A549 (cell line): ENCODE data around the gene TOP2A. TPM values are rescaled to one million over a fixed set of nuclear protein-coding genes. Genes with fewer than 3 reads are reported as not detected.

Source experiments
- ATAC-seq, 2 experiments: fragments of 200-7000 bp in 1 of 2; fragments of >200 bp in 1 of 2; cut with Nextera tagmentation in 1 of 2; cut with Tn5 transposase in 1 of 2; 3 replicates each; pipeline versions ENCODE4 v1.8.0 to v1.9.1; 2018 to 2020; ENCODE audit warnings: mild to moderate bottlenecking in 1 of 2, moderate library complexity in 1 of 2
- CTCF ChIA-PET: fragments of 300-600 bp; sonication (Branson Sonifier 250); formaldehyde crosslinking; extraction: SDS; loops from one replicate; lab custom pipeline; 2021; ENCODE audit warnings: antibody characterized with exemption, inconsistent platforms; lab: Yijun Ruan, JAX
- POLR2A ChIA-PET: fragments of 350-600 bp; formaldehyde crosslinking; extraction: SDS; loops from one replicate; lab custom pipeline; 2021; ENCODE audit warnings: antibody characterized with exemption, inconsistent platforms; lab: Yijun Ruan, JAX
- DNase-seq, 2 experiments: peaks; one replicate each; pipeline versions ENCODE4 v3.0.0 to v3.0.0-alpha.2; 2011 to 2016; ENCODE audit warnings: low read depth in 1 of 2, low spot score in 1 of 2
- FAIRE-seq: peaks from 2 replicates; lab custom pipeline; 2011; peaks lifted over from hg19 to GRCh38; lab: Jason Lieb, UNC
- H3K27ac ChIP-seq, 2 experiments: fragments of >200 bp; sonication (Bioruptor Twin); formaldehyde crosslinking; 3 replicates each; pipeline ENCODE4 v1.5.1; 2016 to 2017
- H3K4me1 ChIP-seq: fragments of >200 bp; sonication (Bioruptor Twin); formaldehyde crosslinking; 3 replicates; pipeline ENCODE4 v1.6.1; 2016
- H3K4me2 ChIP-seq: fragments of >200 bp; sonication (Bioruptor Twin); formaldehyde crosslinking; 3 replicates; pipeline ENCODE4 v1.6.1; 2016
- H3K4me3 ChIP-seq: fragments of >200 bp; sonication (Bioruptor Twin); formaldehyde crosslinking; 3 replicates; pipeline ENCODE4 v1.5.1; 2016
- H3K9me3 ChIP-seq: fragments of >200 bp; sonication (Bioruptor Twin); formaldehyde crosslinking; 3 replicates; pipeline ENCODE4 v1.6.1; 2016
- BHLHE40 ChIP-seq: IDR thresholded peaks from 2 replicates; pipeline ENCODE4 v1.6.1; 2012; ENCODE audit warnings: low read depth, low read length, inconsistent platforms
- CEBPB ChIP-seq, 2 experiments: fragments of >200 bp in 1 of 2; sonication (Bioruptor Twin) in 1 of 2; formaldehyde crosslinking in 1 of 2; IDR thresholded peaks; 2 replicates each; pipeline ENCODE4 v1.6.1; 2012 to 2016
- EP300 ChIP-seq, 2 experiments: fragments of >200 bp; sonication (Bioruptor Twin); formaldehyde crosslinking; IDR thresholded peaks; 2 replicates in 1 of 2; 3 replicates in 1 of 2; pipeline ENCODE4 v1.6.1; 2016 to 2017
- HOXB13 ChIP-seq: fragments of 250-450 bp; sonication (Bioruptor Pico); IDR thresholded peaks from 2 replicates; pipeline ENCODE4 v1.5.0; 2020; ENCODE audit warnings: low read depth, mild to moderate bottlenecking, moderate library complexity
- HOXB5 ChIP-seq: fragments of 250-450 bp; sonication (Bioruptor Pico); IDR thresholded peaks from 2 replicates; pipeline ENCODE4 v1.5.0; 2020; ENCODE audit warnings: mild to moderate bottlenecking, moderate library complexity
- JUN ChIP-seq, 2 experiments: fragments of >200 bp; sonication (Bioruptor Twin); formaldehyde crosslinking; IDR thresholded peaks; 2 replicates in 1 of 2; 3 replicates in 1 of 2; pipeline ENCODE4 v1.6.1; 2016 to 2017
- NPAS2 ChIP-seq: fragments of 250-450 bp; sonication (Bioruptor Pico); IDR thresholded peaks from 2 replicates; pipeline ENCODE4 v1.8.0; 2022; ENCODE audit warnings: mild to moderate bottlenecking, moderate library complexity, borderline replicate concordance
- SMC3 ChIP-seq: fragments of >200 bp; sonication (Bioruptor Twin); formaldehyde crosslinking; IDR thresholded peaks from 3 replicates; pipeline ENCODE4 v1.6.1; 2018; ENCODE audit warnings: inconsistent platforms
- TFCP2L1 ChIP-seq: fragments of 250-450 bp; sonication (Bioruptor Pico); IDR thresholded peaks from 2 replicates; pipeline ENCODE4 v1.5.0; 2021; ENCODE audit warnings: mild to moderate bottlenecking
- ZSCAN20 ChIP-seq: fragments of 250-450 bp; sonication (Bioruptor Pico); IDR thresholded peaks from 2 replicates; pipeline ENCODE4 v1.8.0; 2022; ENCODE audit warnings: mild to moderate bottlenecking, moderate library complexity
- WGBS: methylation state at CpG from one replicate; pipeline ENCODE4 v1.1.6; 2017; ENCODE audit errors: missing lambda C conversion rate; 5-methylcytosine and 5-hydroxymethylcytosine counted together
- polyA plus RNA-seq, 4 experiments: library from polyadenylated mRNA; depleted of rRNA in 3 of 4; stranded (reverse); fragments of >200 nt; fragmentation: RNase III in 1 of 4; extraction: RNeasy Plus Mini Kit Qiagen cat#74134 plus additional on column Dnase treatment in 1 of 4; gene quantifications; 2 replicates in 3 of 4; 3 replicates in 1 of 4; pipeline ENCODE4 v1.2.3, GENCODE V29; 2011 to 2017
- TF ChIP-seq, protein P1 (sequence below): fragments of 150-350 bp; IDR thresholded peaks from 2 replicates; pipeline ENCODE4 v1.6.1; 2014; ENCODE audit warnings: low read depth, mild to moderate bottlenecking, low read length
- TF ChIP-seq, protein P2 (sequence below): IDR thresholded peaks from 2 replicates; pipeline ENCODE4 v1.6.1; 2012
- TF ChIP-seq, protein P3 (sequence below): fragments of >200 bp; sonication (Bioruptor Twin); formaldehyde crosslinking; IDR thresholded peaks from 2 replicates; pipeline ENCODE4 v1.6.1; 2016
- TF ChIP-seq, protein P4 (sequence below): IDR thresholded peaks from 2 replicates; pipeline ENCODE4 v1.6.1; 2012

Gene TOP2A
- polyA plus RNA-seq, 2 of the 4 experiments (the other 2 are of a cell fraction), result 226 to 416 TPM

DNA sequence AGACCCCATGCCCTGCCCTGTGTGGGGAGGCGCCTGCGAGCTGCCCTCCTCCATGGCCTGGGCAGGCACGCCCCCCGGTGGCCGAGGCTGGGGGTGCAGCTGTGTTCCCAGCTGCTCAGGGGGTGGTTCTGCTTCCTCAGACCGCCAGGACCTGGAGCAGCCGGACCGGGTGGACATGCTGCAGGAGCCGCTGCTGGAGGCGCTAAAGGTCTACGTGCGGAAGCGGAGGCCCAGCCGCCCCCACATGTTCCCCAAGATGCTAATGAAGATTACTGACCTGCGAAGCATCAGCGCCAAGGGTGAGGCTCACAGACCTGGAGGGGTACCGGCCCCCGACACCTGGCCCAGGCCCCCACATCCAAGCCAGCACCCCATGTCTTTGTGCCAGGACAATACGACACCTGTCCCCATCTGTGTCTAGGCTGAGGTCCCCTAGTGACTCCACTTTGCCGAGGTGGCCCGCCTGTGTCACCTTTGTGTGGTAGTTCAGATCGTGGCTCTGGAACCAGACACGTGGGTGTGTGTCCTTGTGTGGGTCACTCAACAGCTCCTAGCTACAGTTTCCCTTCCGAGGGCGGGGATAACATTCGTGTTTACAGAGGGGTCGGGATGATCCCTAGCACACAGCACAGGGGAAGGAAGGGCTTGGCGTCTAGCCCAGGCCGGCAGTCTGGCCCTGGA, 62.4 kb downstream of the TOP2A start (continued):
- TF ChIP-seq EP300 (IDR thresholded peaks at IDR 0.05), result no peak
- no peak for TF ChIP-seq HOXB5 (CRISPR knock-in tag)
- TF ChIP-seq, all 56 proteins: peak for 5

DNA sequence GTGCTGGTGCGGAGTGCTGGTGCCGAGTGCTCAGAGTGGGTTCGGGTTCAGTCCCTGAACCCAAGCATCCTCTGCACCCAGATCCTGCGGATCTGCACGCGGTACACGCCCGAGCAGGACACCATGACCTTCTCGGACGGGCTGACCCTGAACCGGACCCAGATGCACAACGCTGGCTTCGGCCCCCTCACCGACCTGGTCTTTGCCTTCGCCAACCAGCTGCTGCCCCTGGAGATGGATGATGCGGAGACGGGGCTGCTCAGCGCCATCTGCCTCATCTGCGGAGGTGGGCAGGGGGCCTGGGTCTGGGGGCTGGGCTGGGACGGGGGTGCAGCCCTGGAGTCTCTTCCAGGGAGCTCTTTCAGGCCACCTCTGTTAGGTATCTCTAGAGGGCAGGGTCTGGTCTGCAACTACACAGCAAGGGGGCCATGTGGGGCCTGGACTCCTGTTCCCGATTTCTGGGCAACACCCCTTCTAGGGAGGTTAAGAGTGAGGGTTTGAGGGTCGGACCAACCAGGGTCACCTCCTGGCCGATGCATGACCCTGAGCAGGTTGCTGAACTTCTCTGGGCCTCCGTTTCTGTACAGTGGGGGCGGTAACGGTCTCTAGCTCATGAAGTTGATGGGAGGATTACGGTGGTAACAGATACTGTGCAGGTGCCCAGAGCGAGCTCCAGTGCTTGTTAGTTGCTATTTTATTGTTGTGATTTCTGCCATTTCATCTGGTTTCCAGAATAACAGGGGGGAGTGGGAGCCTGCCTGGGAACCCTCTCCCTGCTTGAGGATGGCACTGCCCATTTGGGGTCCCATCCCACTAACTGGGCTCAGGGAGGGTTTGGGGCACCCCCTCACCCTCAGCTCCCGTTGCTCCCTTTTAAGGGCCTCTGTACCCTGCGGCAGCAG, 63.2 kb downstream of the TOP2A start:
- H3K4me1 ChIP-seq, result peaks cover 60% of the 10 kb centered on the region
- CTCF ChIA-PET, result interaction anchor here (0.6 to 40.3 kb wide), 45 partner anchors 8 to 1317 kb away, joined by 3 to 2395 read pairs (median 5); partner anchors contain the start of genes CDC6, CSF3, GJD3 and RARA
- no peak for DNase-seq
- no peak overlapping the region for H3K4me3 ChIP-seq
- H3K9me3 ChIP-seq, result no peaks in the 10 kb centered on the region
- 80% methylated on average over 24 of the region's 30 CpGs for WGBS
- peak; percentile 5; a peak in 4 of 6 replicates for ATAC-seq
- H3K27ac ChIP-seq, result peak overlapping the region; percentile 9 to 62; a peak in 3 of 6 replicates
- no peak for FAIRE-seq
- TF ChIP-seq, protein P1, sequence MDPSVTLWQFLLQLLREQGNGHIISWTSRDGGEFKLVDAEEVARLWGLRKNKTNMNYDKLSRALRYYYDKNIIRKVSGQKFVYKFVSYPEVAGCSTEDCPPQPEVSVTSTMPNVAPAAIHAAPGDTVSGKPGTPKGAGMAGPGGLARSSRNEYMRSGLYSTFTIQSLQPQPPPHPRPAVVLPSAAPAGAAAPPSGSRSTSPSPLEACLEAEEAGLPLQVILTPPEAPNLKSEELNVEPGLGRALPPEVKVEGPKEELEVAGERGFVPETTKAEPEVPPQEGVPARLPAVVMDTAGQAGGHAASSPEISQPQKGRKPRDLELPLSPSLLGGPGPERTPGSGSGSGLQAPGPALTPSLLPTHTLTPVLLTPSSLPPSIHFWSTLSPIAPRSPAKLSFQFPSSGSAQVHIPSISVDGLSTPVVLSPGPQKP, result no peak
- TF ChIP-seq SMC3 (no peak), TFCP2L1 (peak; percentile 45; the same call in 1 of the 2 replicates), BHLHE40 (no peak), NPAS2 (no peak), ZSCAN20 (CRISPR knock-in tag) (no peak)
- TF ChIP-seq, protein P2, sequence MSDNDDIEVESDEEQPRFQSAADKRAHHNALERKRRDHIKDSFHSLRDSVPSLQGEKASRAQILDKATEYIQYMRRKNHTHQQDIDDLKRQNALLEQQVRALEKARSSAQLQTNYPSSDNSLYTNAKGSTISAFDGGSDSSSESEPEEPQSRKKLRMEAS, result no peak
- TF ChIP-seq, protein P3, sequence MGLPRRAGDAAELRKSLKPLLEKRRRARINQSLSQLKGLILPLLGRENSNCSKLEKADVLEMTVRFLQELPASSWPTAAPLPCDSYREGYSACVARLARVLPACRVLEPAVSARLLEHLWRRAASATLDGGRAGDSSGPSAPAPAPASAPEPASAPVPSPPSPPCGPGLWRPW, result no peak
- TF ChIP-seq, all 56 proteins: peak for 1
- peak overlapping the region; percentile 4; the same call in 1 of the 3 replicates for H3K4me2 ChIP-seq
- POLR2A ChIA-PET, result interaction anchor here (1.0 to 2.0 kb wide), 5 partner anchors 9 to 66 kb away, joined by 3 to 13 read pairs (median 4); no protein-coding TSS in a partner anchor

DNA sequence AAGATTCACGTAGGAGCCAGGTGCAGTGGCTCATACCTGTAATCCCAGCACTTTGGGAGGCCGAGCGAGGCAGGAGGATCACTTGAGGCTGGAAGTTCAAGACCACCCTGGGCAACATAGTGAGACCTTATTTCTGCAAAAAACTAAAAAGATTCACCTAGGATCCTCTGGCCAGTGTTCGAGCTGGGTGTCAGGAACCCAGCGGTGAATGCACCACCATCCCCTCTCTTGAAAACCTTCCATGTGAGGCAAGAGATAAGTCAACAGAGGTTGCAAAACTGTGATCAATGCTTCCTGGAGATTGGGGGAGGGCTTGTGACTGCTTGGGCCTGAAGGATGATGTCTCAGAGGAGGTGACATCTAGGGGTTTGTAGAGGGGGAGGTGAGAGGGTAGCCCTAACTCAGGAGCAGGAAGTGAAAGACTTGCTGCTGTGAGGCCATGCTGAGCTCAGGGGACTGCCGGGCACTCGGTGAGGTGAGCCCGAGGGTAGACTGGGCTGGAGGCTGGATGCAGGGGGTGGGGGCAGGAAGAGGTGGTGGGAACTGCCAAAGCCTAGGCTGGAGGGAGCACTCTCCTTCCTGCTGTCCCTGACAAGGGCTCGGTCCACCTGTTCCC, 64.8 kb downstream of the TOP2A start:
- H3K27ac ChIP-seq, result peak overlapping the region; percentile 29 to 76; a peak in 4 of 6 replicates
- POLR2A ChIA-PET, result no interaction called here
- CTCF ChIA-PET, result interaction anchor here (1.2 to 40.3 kb wide), 8 partner anchors 9 to 159 kb away, joined by 3 to 2395 read pairs (median 20); partner anchors contain the start of genes CDC6, GJD3, RARA and TOP2A
- H3K4me1 ChIP-seq, result peaks cover 70% of the 10 kb centered on the region
- H3K4me2 ChIP-seq, result peak overlapping the region; percentile 43
- FAIRE-seq (no peak), DNase-seq (peak in 1 of 2 experiments; percentile 48), ATAC-seq (no peak)
- TF ChIP-seq EP300 (IDR thresholded peaks at IDR 0.05) (peak in 1 of 2 experiments; percentile 18; a peak in 1 of 5 replicates), HOXB13 (no peak), JUN (IDR thresholded peaks at IDR 0.05) (0 out of 5 replicates have a peak, but pooled peaks of 1 of the 2 experiments have one; percentile 19), CEBPB (IDR thresholded peaks at IDR 0.05) (peak; percentile 79 to 83)
- TF ChIP-seq, protein P4, sequence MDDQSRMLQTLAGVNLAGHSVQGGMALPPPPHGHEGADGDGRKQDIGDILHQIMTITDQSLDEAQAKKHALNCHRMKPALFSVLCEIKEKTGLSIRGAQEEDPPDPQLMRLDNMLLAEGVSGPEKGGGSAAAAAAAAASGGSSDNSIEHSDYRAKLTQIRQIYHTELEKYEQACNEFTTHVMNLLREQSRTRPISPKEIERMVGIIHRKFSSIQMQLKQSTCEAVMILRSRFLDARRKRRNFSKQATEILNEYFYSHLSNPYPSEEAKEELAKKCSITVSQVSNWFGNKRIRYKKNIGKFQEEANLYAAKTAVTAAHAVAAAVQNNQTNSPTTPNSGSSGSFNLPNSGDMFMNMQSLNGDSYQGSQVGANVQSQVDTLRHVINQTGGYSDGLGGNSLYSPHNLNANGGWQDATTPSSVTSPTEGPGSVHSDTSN, result no peak
- no peak overlapping the region for H3K4me3 ChIP-seq
- WGBS, result 74% methylated on average over 9 of the region's 9 CpGs
- H3K9me3 ChIP-seq, result no peaks in the 10 kb centered on the region
